ENCODE results near the gene CCDC92B.
A peak's percentile ranks its signal among the peaks of the same experiment; 100 is the strongest.

Gene CCDC92B

GRCh38 chr17:2718150-2718938 lies 31.1 kb downstream of the CCDC92B start:
- no peak for DNase-seq

- DNase-seq = no peak
Measured at GRCh38 chr17:2716649-2717048, 32.8 kb downstream of the CCDC92B start.

GRCh38 chr17:2713881-2714280 lies 35.6 kb downstream of the CCDC92B start:
- no peak for DNase-seq

- peak in 1 of 2 donors; percentile 22 for DNase-seq
Measured at GRCh38 chr17:2712300-2713043, 37.0 kb downstream of the CCDC92B start.

GRCh38 chr17:2711608-2712299 lies 37.7 kb downstream of the CCDC92B start, which contains the start of gene CLUH:
CLUH (minus strand) TSS chr17:2711764; CDS start chr17:2711661, 103 bp downstream.
- peak; percentile 99 for DNase-seq

GRCh38 chr17:2710803-2711607 lies 38.4 kb downstream of the CCDC92B start:
- DNase-seq = peak; percentile 12 to 35

GRCh38 chr17:2710071-2710802 lies 39.2 kb downstream of the CCDC92B start:
- peak in 1 of 2 donors; percentile 43 for DNase-seq

- DNase-seq = no peak
Measured at GRCh38 chr17:2709183-2709661, 40.2 kb downstream of the CCDC92B start.

GRCh38 chr17:2708585-2709182 lies 40.8 kb downstream of the CCDC92B start:
- no peak for DNase-seq

- no peak for DNase-seq
Measured at GRCh38 chr17:2707721-2708584, 41.5 kb downstream of the CCDC92B start.

GRCh38 chr17:2706911-2707510 lies 42.4 kb downstream of the CCDC92B start:
- DNase-seq = no peak

GRCh38 chr17:2705888-2706795 lies 43.3 kb downstream of the CCDC92B start:
- no peak for DNase-seq

- peak in 1 of 2 donors; percentile 23 for DNase-seq
Measured at GRCh38 chr17:2705263-2705662, 44.2 kb downstream of the CCDC92B start.

- no peak for DNase-seq
Measured at GRCh38 chr17:2704890-2705248, 44.6 kb downstream of the CCDC92B start.

- DNase-seq = no peak
Measured at GRCh38 chr17:2704031-2704889, 45.2 kb downstream of the CCDC92B start.

- DNase-seq = no peak
Measured at GRCh38 chr17:2703606-2704005, 45.8 kb downstream of the CCDC92B start.

- no peak for DNase-seq
Measured at GRCh38 chr17:2703181-2703580, 46.3 kb downstream of the CCDC92B start.

All from inflammatory macrophage (primary cell).